ENCODE results near the gene ITGBL1. TPM values are rescaled to one million over a fixed set of nuclear protein-coding genes. Genes with fewer than 3 reads are reported as not detected.

Gene ITGBL1
- total RNA-seq, 2 experiments from 2014 or later = not detected

DNA sequence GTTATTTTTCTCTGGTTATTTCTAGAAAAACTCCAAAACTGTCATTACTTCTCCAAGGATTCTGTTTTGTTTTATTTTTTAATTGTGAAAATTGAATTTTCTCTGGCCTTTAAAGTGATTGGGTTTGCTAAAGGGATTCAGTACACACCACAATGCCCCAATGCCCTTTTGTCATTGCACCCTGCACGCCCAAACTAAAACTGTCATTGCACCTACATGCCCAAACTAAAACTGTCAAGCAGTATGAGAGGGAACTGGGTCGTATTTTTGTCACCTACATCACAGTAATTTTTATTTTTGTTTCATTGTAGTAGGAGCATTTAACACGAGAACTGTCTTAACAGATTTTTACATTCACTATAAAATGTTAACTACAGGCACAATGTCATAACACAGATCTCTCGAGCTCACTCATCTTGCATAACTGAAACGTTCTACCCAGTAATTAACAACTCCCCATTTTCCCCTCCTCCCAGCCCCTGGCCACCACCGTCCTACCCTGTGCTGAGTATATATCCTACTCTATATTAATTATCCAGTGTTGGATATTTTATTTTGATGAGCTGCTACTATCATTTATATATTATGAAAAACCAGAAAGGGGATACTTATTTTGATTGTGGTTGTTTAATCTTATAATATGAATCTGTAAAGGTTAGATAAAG lies 43.4 kb upstream of the ITGBL1 start:
- Histone ChIP-seq H3K4me2 (ENCODE audit: low read length) (no peak overlapping the region), H4K20me1 (ENCODE audit: insufficient read depth, low read length) (no peaks in the 10 kb centered on the region), H3K4me1 (ENCODE audit: insufficient read depth, low read length, poor library complexity, severe bottlenecking) (no peaks in the 10 kb centered on the region), H3K79me2 (ENCODE audit: insufficient read depth, low read depth, low read length) (no peaks in the 10 kb centered on the region), H3K9me2 (ENCODE audit: insufficient read depth, low read length) (no peaks in the 10 kb centered on the region), H3K27ac (ENCODE audit: low read depth, low read length, poor library complexity, severe bottlenecking) (no peak overlapping the region), H3K36me3 (ENCODE audit: insufficient read depth, low read length) (no peaks in the 10 kb centered on the region), H3K9me3 (ENCODE audit: low read length) (no peaks in the 10 kb centered on the region), H3K4me3 (ENCODE audit: low read depth, low read length, poor library complexity, severe bottlenecking) (no peak overlapping the region), H2AFZ (ENCODE audit: low read length) (no peak overlapping the region)
- ChIA-PET CTCF (ENCODE audit: unreplicated experiment) (no interaction called here), POLR2A (no interaction called here)
- DNase-seq (ENCODE audit: low spot score) = no peak
- TF ChIP-seq CTCF (conservative IDR thresholded peaks at IDR 0.05; ENCODE audit: low read length) (no peak), EZH2phosphoT487 (IDR thresholded peaks at IDR 0.05; ENCODE audit: borderline replicate concordance, low read depth, low read length) (no peak)
- intact Hi-C loops (cut with micrococcal nuclease; ENCODE audit: unreplicated experiment) = no loop called here
- no TSS peak for BruUV-seq (replicated peaks)

DNA sequence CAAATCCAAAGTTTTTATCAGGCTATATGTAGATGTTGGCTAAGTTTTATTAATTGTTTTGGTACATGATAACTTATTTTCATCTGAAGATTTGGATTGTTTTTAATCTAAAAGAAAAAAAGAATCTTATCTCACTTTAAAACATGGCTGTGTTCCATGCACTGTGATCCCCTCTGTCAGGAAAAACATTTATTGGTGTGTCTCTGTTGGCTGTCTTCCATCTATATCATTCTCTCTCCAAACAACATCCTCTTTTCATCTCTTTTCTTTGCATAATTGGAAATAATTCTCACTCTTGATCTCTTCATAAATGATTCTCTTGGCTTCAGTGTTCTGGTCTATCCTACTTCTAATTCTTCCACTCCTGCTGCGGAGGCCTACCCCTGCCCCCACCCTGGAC lies 40.4 kb upstream of the ITGBL1 start:
- no peaks in the 10 kb centered on the region for H4K20me1 ChIP-seq (ENCODE audit: insufficient read depth, low read length)
- ChIA-PET POLR2A (no interaction called here), CTCF (ENCODE audit: unreplicated experiment) (no interaction called here)
- H3K27ac ChIP-seq (ENCODE audit: low read depth, low read length, poor library complexity, severe bottlenecking) = no peak overlapping the region
- no TSS peak for BruUV-seq (replicated peaks)
- no peaks in the 10 kb centered on the region for H3K9me2 ChIP-seq (ENCODE audit: insufficient read depth, low read length)
- H3K79me2 ChIP-seq (ENCODE audit: insufficient read depth, low read depth, low read length) = no peaks in the 10 kb centered on the region
- no peaks in the 10 kb centered on the region for H3K36me3 ChIP-seq (ENCODE audit: insufficient read depth, low read length)
- H3K4me1 ChIP-seq (ENCODE audit: insufficient read depth, low read length, poor library complexity, severe bottlenecking) = no peaks in the 10 kb centered on the region
- H3K9me3 ChIP-seq (ENCODE audit: low read length) = no peaks in the 10 kb centered on the region
- intact Hi-C loops (cut with micrococcal nuclease; ENCODE audit: unreplicated experiment) = no loop called here
- no peak overlapping the region for H3K4me3 ChIP-seq (ENCODE audit: low read depth, low read length, poor library complexity, severe bottlenecking)
- no peak for TF ChIP-seq EZH2phosphoT487 (IDR thresholded peaks at IDR 0.05; ENCODE audit: borderline replicate concordance, low read depth, low read length)
- TF ChIP-seq CTCF (conservative IDR thresholded peaks at IDR 0.05; ENCODE audit: low read length) = no peak
- no peak overlapping the region for H2AFZ ChIP-seq (ENCODE audit: low read length)
- DNase-seq (ENCODE audit: low spot score) = no peak
- H3K4me2 ChIP-seq (ENCODE audit: low read length) = no peak overlapping the region

DNA sequence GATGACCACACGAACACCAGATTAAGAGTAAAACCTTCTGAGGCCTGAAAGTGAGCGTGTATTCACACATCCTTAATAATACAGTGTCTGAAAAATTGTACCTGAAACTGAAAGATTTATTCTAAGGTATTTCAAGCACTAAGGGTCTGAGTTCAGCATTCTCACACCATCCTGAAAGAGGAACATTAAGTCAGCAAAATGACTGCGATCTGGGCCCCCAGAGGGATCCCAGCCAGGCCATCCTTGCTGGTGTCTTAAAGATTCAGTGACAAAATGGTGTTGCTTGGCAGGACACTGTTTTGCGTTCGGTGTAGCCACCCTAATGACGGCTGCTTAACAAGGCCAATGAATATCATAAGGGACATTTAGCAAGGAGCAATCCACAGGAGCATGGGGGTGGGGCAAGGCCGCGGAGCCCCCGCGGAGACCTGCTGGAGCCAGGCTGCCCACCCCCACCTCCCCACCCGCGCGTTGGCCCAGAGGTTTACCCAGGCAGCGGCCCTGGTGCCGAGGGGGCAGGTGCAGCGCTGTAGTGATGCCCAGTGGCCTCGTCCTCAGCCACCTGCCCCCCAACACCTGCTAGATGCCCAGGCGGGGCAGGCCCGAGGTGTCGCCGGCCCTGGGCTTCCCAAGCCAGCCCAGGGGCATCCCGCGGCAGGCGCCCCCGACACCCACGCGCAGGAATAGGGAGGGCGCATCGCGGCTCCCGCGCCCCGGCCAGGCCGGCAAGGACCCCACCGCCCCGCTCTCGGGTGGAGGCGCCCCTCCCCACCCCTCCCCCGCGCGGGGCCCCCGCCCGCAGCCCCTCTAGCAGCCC lies 36.9 kb upstream of the ITGBL1 start:
- H3K9me2 ChIP-seq (ENCODE audit: insufficient read depth, low read length) = no peaks in the 10 kb centered on the region
- H3K4me1 ChIP-seq (ENCODE audit: insufficient read depth, low read length, poor library complexity, severe bottlenecking) = no peaks in the 10 kb centered on the region
- no peaks in the 10 kb centered on the region for H4K20me1 ChIP-seq (ENCODE audit: insufficient read depth, low read length)
- no peaks in the 10 kb centered on the region for H3K36me3 ChIP-seq (ENCODE audit: insufficient read depth, low read length)
- no peak overlapping the region for H3K4me2 ChIP-seq (ENCODE audit: low read length)
- no peaks in the 10 kb centered on the region for H3K9me3 ChIP-seq (ENCODE audit: low read length)
- intact Hi-C loops (cut with micrococcal nuclease; ENCODE audit: unreplicated experiment) = no loop called here
- no peak for DNase-seq (ENCODE audit: low spot score)
- H3K4me3 ChIP-seq (ENCODE audit: low read depth, low read length, poor library complexity, severe bottlenecking) = no peak overlapping the region
- H3K27ac ChIP-seq (ENCODE audit: low read depth, low read length, poor library complexity, severe bottlenecking) = no peak overlapping the region
- no TSS peak for BruUV-seq (replicated peaks)
- TF ChIP-seq EZH2phosphoT487 (IDR thresholded peaks at IDR 0.05; ENCODE audit: borderline replicate concordance, low read depth, low read length) (no peak), CTCF (conservative IDR thresholded peaks at IDR 0.05; ENCODE audit: low read length) (no peak)
- no peaks in the 10 kb centered on the region for H3K79me2 ChIP-seq (ENCODE audit: insufficient read depth, low read depth, low read length)
- no peak overlapping the region for H2AFZ ChIP-seq (ENCODE audit: low read length)
- ChIA-PET CTCF (ENCODE audit: unreplicated experiment) (no interaction called here), POLR2A (no interaction called here)
